ENCODE results near the gene METTL13. TPM values are rescaled to one million over a fixed set of nuclear protein-coding genes. Genes with fewer than 3 reads are reported as not detected.

METTL13 gene
- total RNA-seq, 2 donors from 2014 or later: 9.2 to 13.5 TPM

GRCh38 chr1:171792656-171793369 lies 11.4 kb downstream of the METTL13 start:
- no peak for ATAC-seq
- no peak for DNase-seq
- intact Hi-C loops (cut with DNase I): no loop called here

GRCh38 chr1:171793636-171794035 lies 12.2 kb downstream of the METTL13 start:
- Histone ChIP-seq H3K4me3 (no peak overlapping the region), H3K27ac (no peak overlapping the region), H3K9me3 (no peaks in the 10 kb centered on the region), H3K4me1 (peaks cover 1% of the 10 kb centered on the region), H3K27me3 (no peaks in the 10 kb centered on the region), H3K36me3 (replicated peaks in 1 of 2; ENCODE audit: insufficient read depth in 1 of 2, low read depth in 2 of 2) (peaks cover 0 to 38% of the 10 kb centered on the region in 2 donors)
- ATAC-seq (no peak), DNase-seq (no peak)
- WGBS, 2 donors: 94 to 100% methylated on average over 1 of the region's 1 CpG
- intact Hi-C loops (cut with DNase I): no loop called here
- no peak for TF ChIP-seq CTCF (IDR thresholded peaks at IDR 0.05)
- TF ChIP-seq POLR2A (IDR thresholded peaks at IDR 0.05): no peak

More at GRCh38 chr1:171792656-171793369, 11.4 kb downstream of the METTL13 start:
- Histone ChIP-seq H3K27me3 (no peaks in the 10 kb centered on the region), H3K9me3 (no peaks in the 10 kb centered on the region), H3K4me3 (no peak overlapping the region), H3K4me1 (peaks cover 3% of the 10 kb centered on the region), H3K27ac (no peak overlapping the region), H3K36me3 (replicated peaks in 1 of 2; ENCODE audit: insufficient read depth in 1 of 2, low read depth in 2 of 2) (peaks cover 0 to 39% of the 10 kb centered on the region in 2 donors)
- WGBS, 2 donors: 80 to 88% methylated on average over 7 of the region's 7 CpGs
- TF ChIP-seq CTCF (IDR thresholded peaks at IDR 0.05): no peak
- TF ChIP-seq POLR2A (IDR thresholded peaks at IDR 0.05): no peak

- DNase-seq (no peak), ATAC-seq (no peak)
- Histone ChIP-seq H3K4me3 (no peak overlapping the region), H3K27ac (no peak overlapping the region), H3K27me3 (no peaks in the 10 kb centered on the region), H3K4me1 (no peaks in the 10 kb centered on the region), H3K9me3 (no peaks in the 10 kb centered on the region), H3K36me3 (replicated peaks in 1 of 2; ENCODE audit: insufficient read depth in 1 of 2, low read depth in 2 of 2) (peaks cover 0 to 36% of the 10 kb centered on the region in 2 donors)
- intact Hi-C loops (cut with DNase I): no loop called here
- no peak for TF ChIP-seq CTCF (IDR thresholded peaks at IDR 0.05)
- no peak for TF ChIP-seq POLR2A (IDR thresholded peaks at IDR 0.05)
- 89 to 96% methylated on average over 4 of the region's 4 CpGs for WGBS, 2 donors
Observed at GRCh38 chr1:171794085-171794484, 12.6 kb downstream of the METTL13 start.

- no peaks in the 10 kb centered on the region for H3K27me3 ChIP-seq
- intact Hi-C loops (cut with DNase I): no loop called here
- ATAC-seq: no peak
- TF ChIP-seq CTCF (IDR thresholded peaks at IDR 0.05) (no peak), POLR2A (IDR thresholded peaks at IDR 0.05) (no peak)
- WGBS, 2 donors: 80 to 81% methylated on average over 5 of the region's 5 CpGs
- no peak for DNase-seq
- H3K27ac ChIP-seq: no peak overlapping the region
- H3K9me3 ChIP-seq: no peaks in the 10 kb centered on the region
- H3K4me3 ChIP-seq: no peak overlapping the region
- H3K4me1 ChIP-seq: no peaks in the 10 kb centered on the region
- H3K36me3 ChIP-seq (replicated peaks in 1 of 2; ENCODE audit: insufficient read depth in 1 of 2, low read depth in 2 of 2): peaks cover 0 to 22% of the 10 kb centered on the region in 2 donors
Observed at GRCh38 chr1:171796592-171796991, 15.1 kb downstream of the METTL13 start.

DNA sequence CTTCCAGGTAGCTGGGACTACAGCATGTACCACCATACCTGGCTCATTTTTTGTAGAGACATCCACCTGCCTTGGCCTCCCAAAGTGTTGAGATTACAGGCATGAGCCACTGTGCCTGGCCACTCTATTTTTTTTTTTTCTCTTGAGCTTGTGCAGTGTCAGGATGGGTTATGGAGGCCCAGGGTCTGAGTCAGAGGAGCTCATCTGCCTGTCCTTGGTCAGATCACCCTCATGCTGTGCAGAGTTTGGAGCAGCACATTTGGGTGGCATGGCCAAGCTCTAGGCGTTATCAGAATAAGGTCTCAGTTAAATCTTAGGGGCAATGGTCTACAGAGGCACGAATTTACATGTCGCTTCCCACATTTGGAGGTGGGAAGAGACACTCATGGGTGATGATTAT lies 16.9 kb downstream of the METTL13 start:
- Histone ChIP-seq H3K27me3 (no peaks in the 10 kb centered on the region), H3K36me3 (replicated peaks in 1 of 2; ENCODE audit: insufficient read depth in 1 of 2, low read depth in 2 of 2) (peaks cover 0 to 15% of the 10 kb centered on the region in 2 donors), H3K9me3 (no peaks in the 10 kb centered on the region), H3K4me1 (no peaks in the 10 kb centered on the region), H3K4me3 (no peak overlapping the region), H3K27ac (no peak overlapping the region)
- intact Hi-C loops (cut with DNase I): no loop called here
- ATAC-seq: no peak
- 91 to 97% methylated on average over 3 of the region's 3 CpGs for WGBS, 2 donors
- TF ChIP-seq POLR2A (IDR thresholded peaks at IDR 0.05) (no peak), CTCF (IDR thresholded peaks at IDR 0.05) (no peak)
- DNase-seq: no peak

Data from body of pancreas (tissue), 4 donors.